Measurements from ENCODE around the gene TTN. TPM values are rescaled to one million over a fixed set of nuclear protein-coding genes. Genes with fewer than 3 reads are reported as not detected.
"Not testable (repeated sequence)": the region's sequence is repeated elsewhere in the genome, so short reads cannot be mapped to it uniquely, and the experiment has no call there.

The TTN gene
- total RNA-seq, 1 donor, result under 0.01 TPM

DNA sequence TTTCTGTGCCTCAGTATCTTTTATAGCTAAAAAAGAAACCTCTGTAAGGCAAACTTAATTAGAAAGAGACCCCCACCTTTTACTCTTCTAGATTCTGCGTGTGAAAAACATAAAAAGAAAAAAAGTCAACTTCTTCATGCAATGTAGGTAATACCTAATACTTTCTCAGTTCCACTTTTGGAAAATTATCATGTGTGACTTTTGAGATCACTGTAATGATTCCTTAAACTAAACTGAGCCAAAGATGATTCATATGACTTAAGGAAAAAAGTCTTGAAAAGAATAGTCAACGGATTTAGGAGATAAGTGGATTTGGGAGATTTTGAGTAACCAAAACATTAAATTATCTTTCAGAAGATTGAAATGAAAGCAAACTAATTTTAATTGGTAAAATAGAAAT is 278.0 kb downstream of the TTN start:
- TF ChIP-seq, protein P1, sequence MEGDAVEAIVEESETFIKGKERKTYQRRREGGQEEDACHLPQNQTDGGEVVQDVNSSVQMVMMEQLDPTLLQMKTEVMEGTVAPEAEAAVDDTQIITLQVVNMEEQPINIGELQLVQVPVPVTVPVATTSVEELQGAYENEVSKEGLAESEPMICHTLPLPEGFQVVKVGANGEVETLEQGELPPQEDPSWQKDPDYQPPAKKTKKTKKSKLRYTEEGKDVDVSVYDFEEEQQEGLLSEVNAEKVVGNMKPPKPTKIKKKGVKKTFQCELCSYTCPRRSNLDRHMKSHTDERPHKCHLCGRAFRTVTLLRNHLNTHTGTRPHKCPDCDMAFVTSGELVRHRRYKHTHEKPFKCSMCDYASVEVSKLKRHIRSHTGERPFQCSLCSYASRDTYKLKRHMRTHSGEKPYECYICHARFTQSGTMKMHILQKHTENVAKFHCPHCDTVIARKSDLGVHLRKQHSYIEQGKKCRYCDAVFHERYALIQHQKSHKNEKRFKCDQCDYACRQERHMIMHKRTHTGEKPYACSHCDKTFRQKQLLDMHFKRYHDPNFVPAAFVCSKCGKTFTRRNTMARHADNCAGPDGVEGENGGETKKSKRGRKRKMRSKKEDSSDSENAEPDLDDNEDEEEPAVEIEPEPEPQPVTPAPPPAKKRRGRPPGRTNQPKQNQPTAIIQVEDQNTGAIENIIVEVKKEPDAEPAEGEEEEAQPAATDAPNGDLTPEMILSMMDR (IDR thresholded peaks at IDR 0.05; ENCODE audit: insufficient read depth, low read depth, low read length), result no peak
- no peak for DNase-seq (ENCODE audit: low read depth)
- no peak overlapping the region for H3K4me3 ChIP-seq (ENCODE audit: low read depth, low read length)

DNA sequence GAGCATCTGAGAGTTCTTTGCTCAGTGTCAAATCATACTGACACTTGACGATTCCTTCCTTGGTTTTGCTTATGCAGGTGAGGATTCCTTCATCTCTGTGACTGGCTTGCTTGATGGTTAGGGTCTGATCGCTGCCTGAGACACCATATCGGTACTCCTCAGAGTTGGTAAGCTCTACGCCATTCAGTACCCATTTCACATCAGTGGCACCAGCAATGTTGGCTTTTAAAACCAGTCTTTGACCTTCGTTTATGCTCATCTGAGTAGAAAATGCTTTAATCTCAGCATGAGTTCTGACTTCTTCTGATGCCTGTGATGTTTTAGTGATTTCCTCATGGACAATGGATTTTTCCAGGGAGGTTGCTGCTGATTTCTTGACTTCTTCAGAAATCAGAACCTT is 278.6 kb downstream of the TTN start:
- DNase-seq (ENCODE audit: low read depth), result no peak
- no peak overlapping the region for H3K4me3 ChIP-seq (ENCODE audit: low read depth, low read length)
- TF ChIP-seq, protein P1 (IDR thresholded peaks at IDR 0.05; ENCODE audit: insufficient read depth, low read depth, low read length), result no peak

DNA sequence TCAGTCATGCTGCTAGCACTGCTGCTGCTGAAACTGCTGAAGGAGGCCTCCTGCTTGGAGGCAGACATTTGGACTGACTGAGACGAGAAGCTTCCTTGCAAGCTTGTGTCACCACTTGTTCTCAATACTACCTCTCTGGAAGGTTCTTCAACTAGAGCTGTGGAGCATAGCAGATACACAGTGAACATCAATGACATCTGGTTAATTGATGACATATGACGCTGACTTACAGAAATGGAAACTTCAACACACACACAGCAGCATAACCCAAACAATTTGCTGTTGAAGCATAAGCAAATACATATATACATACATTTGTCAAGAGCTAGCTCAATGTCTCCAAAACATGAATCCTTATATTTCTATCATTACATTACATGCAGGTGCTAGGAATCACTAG is 279.6 kb downstream of the TTN start:
- TF ChIP-seq, protein P1 (IDR thresholded peaks at IDR 0.05; ENCODE audit: insufficient read depth, low read depth, low read length), result no peak
- no peak for DNase-seq (ENCODE audit: low read depth)

DNA sequence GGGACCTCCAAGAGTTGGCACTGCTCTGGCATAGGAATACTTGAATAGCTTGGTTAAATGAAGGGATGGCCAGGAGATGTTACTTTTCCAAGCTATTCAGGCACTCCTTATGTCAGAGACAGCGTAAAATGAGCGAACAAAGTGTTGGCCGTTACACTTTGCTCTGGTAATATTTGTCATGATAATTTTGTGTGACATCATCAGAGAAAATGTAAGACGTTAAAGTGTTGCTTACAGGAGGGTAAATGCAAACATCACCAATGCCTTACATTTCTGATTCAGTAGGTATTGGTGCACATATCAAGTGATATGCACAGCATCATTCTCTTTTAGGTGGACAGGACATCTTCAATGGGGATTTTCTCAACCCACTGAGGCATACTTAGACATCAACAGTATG is 281.0 kb downstream of the TTN start:
- H3K4me3 ChIP-seq (ENCODE audit: low read depth, low read length), result no peak overlapping the region
- DNase-seq (ENCODE audit: low read depth), result no peak
- TF ChIP-seq, protein P1 (IDR thresholded peaks at IDR 0.05; ENCODE audit: insufficient read depth, low read depth, low read length), result no peak

More for the DNA sequence above, 279.6 kb downstream of the TTN start:
- H3K4me3 ChIP-seq (ENCODE audit: low read depth, low read length), result no peak overlapping the region

DNA sequence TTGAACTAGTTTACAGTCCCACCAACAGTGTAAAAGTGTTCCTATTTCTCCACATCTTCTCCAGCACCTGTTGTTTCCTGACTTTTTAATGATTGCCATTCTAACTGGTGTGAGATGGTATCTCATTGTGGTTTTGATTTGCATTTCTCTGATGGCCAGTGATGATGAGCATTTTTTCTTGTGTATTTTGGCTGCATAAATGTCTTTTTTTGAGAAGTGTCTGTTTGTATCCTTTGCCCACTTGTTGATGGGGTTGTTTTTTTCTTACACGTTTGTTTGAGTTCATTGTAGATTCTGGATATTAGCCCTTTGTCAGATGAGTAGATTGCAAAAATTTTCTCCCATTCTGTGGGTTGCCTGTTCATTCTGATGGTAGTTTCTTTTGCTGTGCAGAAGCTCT is 281.8 kb downstream of the TTN start:
- H3K4me3 ChIP-seq (ENCODE audit: low read depth, low read length); DNase-seq (ENCODE audit: low read depth): not testable (repeated sequence)

DNA sequence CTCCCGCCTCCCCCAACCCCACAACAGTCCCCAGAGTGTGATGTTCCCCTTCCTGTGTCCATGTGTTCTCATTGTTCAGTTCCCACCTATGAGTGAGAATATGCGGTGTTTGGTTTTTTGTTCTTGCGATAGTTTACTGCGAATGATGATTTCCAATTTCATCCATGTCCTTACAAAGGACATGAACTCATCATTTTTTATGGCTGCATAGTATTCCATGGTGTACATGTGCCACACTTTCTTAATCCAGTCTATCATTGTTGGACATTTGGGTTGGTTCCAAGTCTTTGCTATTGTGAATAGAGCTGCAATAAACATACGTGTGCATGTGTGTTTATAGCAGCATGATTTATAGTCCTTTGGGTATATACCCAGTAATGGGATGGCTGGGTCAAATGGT is 282.2 kb downstream of the TTN start:
- DNase-seq (ENCODE audit: low read depth); H3K4me3 ChIP-seq (ENCODE audit: low read depth, low read length): not testable (repeated sequence)

DNA sequence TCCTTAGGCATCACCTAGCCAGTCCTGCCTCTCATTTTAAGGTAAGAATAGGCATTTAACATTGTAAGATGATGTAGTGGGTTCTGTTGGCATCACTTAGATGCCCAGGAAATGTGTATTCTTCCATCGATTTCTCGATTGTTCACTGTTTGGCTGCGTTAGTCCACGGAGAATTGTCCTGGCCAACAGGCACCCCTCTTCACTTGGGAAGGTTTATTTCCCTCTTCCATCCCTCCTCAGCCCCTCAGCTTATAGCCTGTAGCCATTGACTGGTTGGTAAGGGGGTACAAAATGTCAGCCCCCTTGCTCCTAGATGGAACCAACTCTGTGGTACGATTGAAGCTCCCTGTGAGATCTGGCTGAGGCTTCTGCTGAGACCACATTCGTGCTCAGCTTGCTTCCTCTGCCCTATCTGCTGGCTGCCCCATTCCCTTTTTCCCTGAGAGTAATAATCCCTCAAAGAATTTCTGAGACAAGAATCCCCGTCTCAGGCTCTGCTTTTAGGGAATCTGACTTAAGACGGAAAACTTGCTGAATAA is 283.6 kb downstream of the TTN start:
- TF ChIP-seq, protein P1 (IDR thresholded peaks at IDR 0.05; ENCODE audit: insufficient read depth, low read depth, low read length), result no peak
- no peak for DNase-seq (ENCODE audit: low read depth)
- peak overlapping the region; percentile 65 for H3K4me3 ChIP-seq (ENCODE audit: low read depth, low read length)

DNA sequence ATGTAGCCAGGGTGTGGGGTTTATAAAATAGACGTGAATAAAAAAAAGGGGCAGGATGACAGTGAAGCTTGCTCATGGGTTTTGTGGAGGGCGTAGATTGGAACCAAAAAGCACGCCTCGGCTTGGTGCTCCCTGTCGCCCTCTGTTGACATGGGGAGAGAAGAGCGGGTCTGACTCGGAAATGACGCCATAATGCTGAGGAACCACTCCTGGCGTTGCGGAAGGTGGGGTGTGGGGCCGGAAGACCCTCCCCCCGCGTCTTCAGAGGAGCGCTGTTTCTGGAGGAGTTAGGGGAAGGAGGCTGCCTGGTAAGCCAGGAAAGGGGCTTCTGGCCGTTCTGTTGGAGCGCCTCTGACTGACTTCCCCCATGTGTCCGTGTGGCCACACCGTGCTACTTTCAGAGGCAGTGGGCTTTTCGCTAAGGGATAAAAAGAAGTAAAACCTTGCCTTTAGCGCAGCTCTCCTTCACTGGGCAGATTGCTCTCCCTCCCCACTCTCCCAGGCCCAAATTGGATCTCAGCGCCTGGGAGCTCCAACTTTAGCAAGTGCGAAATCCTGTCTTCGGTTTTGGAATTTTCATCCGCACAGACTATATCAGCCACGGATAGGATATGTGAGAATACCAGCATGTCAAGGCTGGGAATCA is 284.1 kb downstream of the TTN start:
- DNase-seq (ENCODE audit: low read depth), result peak; percentile 89
- H3K4me3 ChIP-seq (ENCODE audit: low read depth, low read length), result peak overlapping the region; percentile 65
- TF ChIP-seq, protein P1 (IDR thresholded peaks at IDR 0.05; ENCODE audit: insufficient read depth, low read depth, low read length), result peak; percentile 90

Data from fibroblast of villous mesenchyme (primary cell).